ENCODE results near the gene FAM124B. TPM values are rescaled to one million over a fixed set of nuclear protein-coding genes. Genes with fewer than 3 reads are reported as not detected.

The FAM124B gene
- total RNA-seq, 1 experiment from 2014 or later: not detected

DNA sequence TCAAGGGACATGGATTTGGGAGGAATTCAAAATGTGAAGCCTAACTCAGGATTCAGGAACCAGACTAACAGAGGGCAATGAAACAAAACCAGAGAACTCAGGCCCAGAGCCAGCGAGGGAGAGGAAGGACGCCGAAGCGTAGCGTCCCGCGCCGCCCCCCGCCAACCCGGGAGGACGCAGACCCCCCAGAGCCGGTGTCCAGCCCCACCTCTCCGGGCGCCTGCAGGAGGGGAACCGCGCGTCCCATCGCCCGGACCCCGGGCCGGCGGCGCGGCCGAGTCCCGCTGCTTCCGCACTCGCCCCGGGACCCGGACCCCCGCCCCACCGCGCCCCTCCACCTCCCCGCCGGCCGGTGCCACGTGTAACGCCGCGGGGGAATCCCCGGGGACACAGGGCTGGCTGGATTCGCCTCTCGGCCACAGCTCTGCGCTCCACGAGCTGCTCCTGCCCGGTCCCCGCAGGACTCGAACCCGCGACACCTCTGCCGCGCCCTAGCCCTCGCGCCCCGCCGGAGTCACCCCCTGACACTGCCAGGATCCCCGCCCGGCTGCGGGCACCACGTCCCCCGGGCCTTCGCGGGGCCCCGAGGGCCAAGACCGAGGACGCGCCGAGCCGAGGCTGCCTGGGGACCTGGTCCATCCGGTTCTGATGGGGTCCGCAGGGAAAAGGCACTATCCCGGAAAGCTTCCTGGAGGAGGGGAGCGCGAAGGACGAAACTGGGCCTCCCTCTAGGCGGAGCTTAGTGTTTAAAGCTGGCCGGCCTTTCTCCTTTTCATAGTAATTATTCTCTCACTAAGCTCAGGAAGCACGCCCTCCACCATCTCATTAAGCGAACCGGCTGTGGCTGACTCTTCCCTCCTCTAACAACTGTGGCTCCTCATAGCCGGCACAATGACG is 40.4 kb upstream of the FAM124B start:
- H3K36me3 ChIP-seq (ENCODE audit: control insufficient read depth, insufficient read depth, low read length): no peaks in the 10 kb centered on the region
- H3K27me3 ChIP-seq (replicated peaks; ENCODE audit: control insufficient read depth, insufficient read depth, low read length): no peaks in the 10 kb centered on the region; the same call in 1 of the 2 replicates
- no peaks in the 10 kb centered on the region for H3K9me3 ChIP-seq
- H3K27me3 Mint-ChIP-seq (ENCODE audit: insufficient read depth, unreplicated experiment): peaks cover 3% of the 10 kb centered on the region
- H3K4me1 Mint-ChIP-seq (ENCODE audit: low read depth, unreplicated experiment): peaks cover 7% of the 10 kb centered on the region
- peaks cover 10% of the 10 kb centered on the region for H3K9me3 Mint-ChIP-seq (ENCODE audit: unreplicated experiment)
- ChIA-PET POLR2A (no interaction called here), CTCF (no interaction called here)
- intact Hi-C loops (cut with micrococcal nuclease; ENCODE audit: unreplicated experiment): no loop called here
- no peaks in the 10 kb centered on the region for H3K4me1 ChIP-seq
- no TSS peak for BruUV-seq (replicated peaks)
- DNase-seq: no peak
- no peak overlapping the region for H3K4me3 Mint-ChIP-seq (ENCODE audit: unreplicated experiment)
- TF ChIP-seq, protein P1, sequence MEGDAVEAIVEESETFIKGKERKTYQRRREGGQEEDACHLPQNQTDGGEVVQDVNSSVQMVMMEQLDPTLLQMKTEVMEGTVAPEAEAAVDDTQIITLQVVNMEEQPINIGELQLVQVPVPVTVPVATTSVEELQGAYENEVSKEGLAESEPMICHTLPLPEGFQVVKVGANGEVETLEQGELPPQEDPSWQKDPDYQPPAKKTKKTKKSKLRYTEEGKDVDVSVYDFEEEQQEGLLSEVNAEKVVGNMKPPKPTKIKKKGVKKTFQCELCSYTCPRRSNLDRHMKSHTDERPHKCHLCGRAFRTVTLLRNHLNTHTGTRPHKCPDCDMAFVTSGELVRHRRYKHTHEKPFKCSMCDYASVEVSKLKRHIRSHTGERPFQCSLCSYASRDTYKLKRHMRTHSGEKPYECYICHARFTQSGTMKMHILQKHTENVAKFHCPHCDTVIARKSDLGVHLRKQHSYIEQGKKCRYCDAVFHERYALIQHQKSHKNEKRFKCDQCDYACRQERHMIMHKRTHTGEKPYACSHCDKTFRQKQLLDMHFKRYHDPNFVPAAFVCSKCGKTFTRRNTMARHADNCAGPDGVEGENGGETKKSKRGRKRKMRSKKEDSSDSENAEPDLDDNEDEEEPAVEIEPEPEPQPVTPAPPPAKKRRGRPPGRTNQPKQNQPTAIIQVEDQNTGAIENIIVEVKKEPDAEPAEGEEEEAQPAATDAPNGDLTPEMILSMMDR (IDR thresholded peaks at IDR 0.05; ENCODE audit: insufficient read depth in 1 of 2, low read depth in 1 of 2, low read length in 1 of 2, severe bottlenecking in 1 of 2, unreplicated experiment in 1 of 2): no peak
- no peak overlapping the region for H3K4me3 ChIP-seq (ENCODE audit: low read depth, low read length)
- H3K36me3 Mint-ChIP-seq (ENCODE audit: insufficient read depth, unreplicated experiment): no peaks in the 10 kb centered on the region
- no peak overlapping the region for H3K27ac Mint-ChIP-seq (ENCODE audit: unreplicated experiment)

GRCh38 chr2:224440988-224441387 is 39.1 kb upstream of the FAM124B start:
- no peak overlapping the region for H3K27ac Mint-ChIP-seq (ENCODE audit: unreplicated experiment)
- Histone ChIP-seq H3K9me3 (no peaks in the 10 kb centered on the region), H3K4me1 (no peaks in the 10 kb centered on the region), H3K27me3 (replicated peaks; ENCODE audit: control insufficient read depth, insufficient read depth, low read length) (no peaks in the 10 kb centered on the region; the same call in 1 of the 2 replicates), H3K4me3 (ENCODE audit: low read depth, low read length) (no peak overlapping the region), H3K36me3 (ENCODE audit: control insufficient read depth, insufficient read depth, low read length) (no peaks in the 10 kb centered on the region)
- H3K9me3 Mint-ChIP-seq (ENCODE audit: unreplicated experiment): peaks cover 10% of the 10 kb centered on the region
- no peak for DNase-seq
- no peaks in the 10 kb centered on the region for H3K36me3 Mint-ChIP-seq (ENCODE audit: insufficient read depth, unreplicated experiment)
- intact Hi-C loops (cut with micrococcal nuclease; ENCODE audit: unreplicated experiment): no loop called here
- TF ChIP-seq, protein P1 (IDR thresholded peaks at IDR 0.05; ENCODE audit: insufficient read depth in 1 of 2, low read depth in 1 of 2, low read length in 1 of 2, severe bottlenecking in 1 of 2, unreplicated experiment in 1 of 2): no peak
- peaks cover 7% of the 10 kb centered on the region for H3K4me1 Mint-ChIP-seq (ENCODE audit: low read depth, unreplicated experiment)
- H3K4me3 Mint-ChIP-seq (ENCODE audit: unreplicated experiment): no peak overlapping the region
- peaks cover 3% of the 10 kb centered on the region for H3K27me3 Mint-ChIP-seq (ENCODE audit: insufficient read depth, unreplicated experiment)
- no TSS peak for BruUV-seq (replicated peaks)
- CTCF ChIA-PET: interaction anchor here (0.6 kb wide), 1 partner anchor 156 kb away, joined by 3 read pairs; no protein-coding TSS in a partner anchor
- POLR2A ChIA-PET: no interaction called here

DNA sequence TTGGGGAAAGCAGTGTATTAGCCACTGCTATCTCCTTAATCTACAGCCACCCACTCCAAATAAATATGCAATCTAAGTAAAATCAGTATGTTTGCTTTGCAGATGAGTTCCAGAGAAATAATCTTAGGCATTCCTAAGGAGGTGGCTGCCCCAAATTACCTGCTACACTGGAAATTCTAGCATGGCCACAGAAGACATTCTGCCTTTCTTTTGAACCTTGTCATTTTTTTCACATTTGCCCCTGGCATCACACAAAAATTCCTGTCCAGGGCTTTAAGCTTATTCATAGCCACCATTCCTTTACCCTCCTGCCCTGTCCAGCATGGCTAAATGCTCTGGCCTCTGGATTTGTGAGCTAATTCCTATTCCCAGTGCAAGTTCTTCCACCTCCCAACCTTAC is 36.8 kb upstream of the FAM124B start:
- intact Hi-C loops (cut with micrococcal nuclease; ENCODE audit: unreplicated experiment): no loop called here
- H3K4me1 ChIP-seq: peaks cover 10% of the 10 kb centered on the region
- H3K27me3 Mint-ChIP-seq (ENCODE audit: insufficient read depth, unreplicated experiment): peaks cover 3% of the 10 kb centered on the region
- BruUV-seq (replicated peaks): no TSS peak
- no peaks in the 10 kb centered on the region; the same call in 1 of the 2 replicates for H3K27me3 ChIP-seq (replicated peaks; ENCODE audit: control insufficient read depth, insufficient read depth, low read length)
- H3K4me3 Mint-ChIP-seq (ENCODE audit: unreplicated experiment): no peak overlapping the region
- H3K9me3 Mint-ChIP-seq (ENCODE audit: unreplicated experiment): peaks cover 10% of the 10 kb centered on the region
- no peak for DNase-seq
- peaks cover 7% of the 10 kb centered on the region for H3K4me1 Mint-ChIP-seq (ENCODE audit: low read depth, unreplicated experiment)
- ChIA-PET CTCF (interaction anchor here (0.6 kb wide), 1 partner anchor 797 kb away, joined by 6 read pairs; no protein-coding TSS in a partner anchor), POLR2A (no interaction called here)
- no peaks in the 10 kb centered on the region for H3K36me3 ChIP-seq (ENCODE audit: control insufficient read depth, insufficient read depth, low read length)
- TF ChIP-seq, protein P1 (IDR thresholded peaks at IDR 0.05; ENCODE audit: insufficient read depth in 1 of 2, low read depth in 1 of 2, low read length in 1 of 2, severe bottlenecking in 1 of 2, unreplicated experiment in 1 of 2): no peak
- no peaks in the 10 kb centered on the region for H3K9me3 ChIP-seq
- no peak overlapping the region for H3K4me3 ChIP-seq (ENCODE audit: low read depth, low read length)
- no peaks in the 10 kb centered on the region for H3K36me3 Mint-ChIP-seq (ENCODE audit: insufficient read depth, unreplicated experiment)
- no peak overlapping the region for H3K27ac Mint-ChIP-seq (ENCODE audit: unreplicated experiment)
